Fibroblast of pulmonary artery (primary cell): ENCODE data around the gene ROR1.
"Not testable (repeated sequence)": the region's sequence is repeated elsewhere in the genome, so short reads cannot be mapped to it uniquely, and the experiment has no call there.

ENCODE experiments used
- DNase-seq: peaks from one replicate; pipeline ENCODE4 v3.0.0-alpha.2; 2010; ENCODE audit warnings: low read depth
- H3K4me3 ChIP-seq: replicated peaks from 2 replicates; pipeline ENCODE4 v1.5.1; 2011; ENCODE audit warnings: low read depth, mild to moderate bottlenecking, control low read depth, low read length, moderate library complexity
- TF ChIP-seq, protein P1 (sequence below): IDR thresholded peaks from 2 replicates; pipeline ENCODE4 v1.5.1; 2011; ENCODE audit warnings: mild to moderate bottlenecking, control low read depth, low read length, inconsistent platforms; ENCODE audit errors: missing control alignments

ROR1 gene

DNA sequence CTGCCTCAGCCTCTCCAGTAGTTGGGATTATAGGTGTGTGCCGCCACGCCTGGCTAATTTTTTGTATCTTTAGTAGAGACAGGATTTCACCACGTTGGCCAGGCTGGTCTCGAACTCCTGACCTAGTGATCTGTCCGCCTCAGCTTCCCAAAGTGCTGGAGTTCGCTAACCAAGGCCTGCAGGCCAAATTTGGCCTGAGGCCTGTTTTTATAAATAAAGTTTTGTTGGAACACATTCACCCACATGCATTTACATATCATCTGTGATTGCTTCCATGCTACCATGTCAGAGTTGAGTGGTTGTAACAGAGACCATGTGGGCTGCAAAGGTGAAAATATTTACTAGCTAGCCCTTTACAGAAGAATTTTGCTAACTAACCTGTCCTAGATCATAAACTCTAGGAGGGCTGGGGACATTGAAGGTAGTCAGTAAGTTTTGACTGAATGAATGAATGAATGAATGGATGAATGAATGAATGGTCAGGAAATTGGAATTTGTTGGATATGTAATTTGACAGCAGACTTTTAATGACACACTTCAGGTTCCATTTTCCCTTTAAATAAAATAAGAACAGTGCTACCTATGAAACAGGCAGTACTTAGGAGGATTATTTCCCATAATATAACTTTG is 38.4 kb downstream of the ROR1 start:
- TF ChIP-seq, protein P1, sequence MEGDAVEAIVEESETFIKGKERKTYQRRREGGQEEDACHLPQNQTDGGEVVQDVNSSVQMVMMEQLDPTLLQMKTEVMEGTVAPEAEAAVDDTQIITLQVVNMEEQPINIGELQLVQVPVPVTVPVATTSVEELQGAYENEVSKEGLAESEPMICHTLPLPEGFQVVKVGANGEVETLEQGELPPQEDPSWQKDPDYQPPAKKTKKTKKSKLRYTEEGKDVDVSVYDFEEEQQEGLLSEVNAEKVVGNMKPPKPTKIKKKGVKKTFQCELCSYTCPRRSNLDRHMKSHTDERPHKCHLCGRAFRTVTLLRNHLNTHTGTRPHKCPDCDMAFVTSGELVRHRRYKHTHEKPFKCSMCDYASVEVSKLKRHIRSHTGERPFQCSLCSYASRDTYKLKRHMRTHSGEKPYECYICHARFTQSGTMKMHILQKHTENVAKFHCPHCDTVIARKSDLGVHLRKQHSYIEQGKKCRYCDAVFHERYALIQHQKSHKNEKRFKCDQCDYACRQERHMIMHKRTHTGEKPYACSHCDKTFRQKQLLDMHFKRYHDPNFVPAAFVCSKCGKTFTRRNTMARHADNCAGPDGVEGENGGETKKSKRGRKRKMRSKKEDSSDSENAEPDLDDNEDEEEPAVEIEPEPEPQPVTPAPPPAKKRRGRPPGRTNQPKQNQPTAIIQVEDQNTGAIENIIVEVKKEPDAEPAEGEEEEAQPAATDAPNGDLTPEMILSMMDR, result no peak
- no peak for DNase-seq
- H3K4me3 ChIP-seq, result no peak overlapping the region

DNA sequence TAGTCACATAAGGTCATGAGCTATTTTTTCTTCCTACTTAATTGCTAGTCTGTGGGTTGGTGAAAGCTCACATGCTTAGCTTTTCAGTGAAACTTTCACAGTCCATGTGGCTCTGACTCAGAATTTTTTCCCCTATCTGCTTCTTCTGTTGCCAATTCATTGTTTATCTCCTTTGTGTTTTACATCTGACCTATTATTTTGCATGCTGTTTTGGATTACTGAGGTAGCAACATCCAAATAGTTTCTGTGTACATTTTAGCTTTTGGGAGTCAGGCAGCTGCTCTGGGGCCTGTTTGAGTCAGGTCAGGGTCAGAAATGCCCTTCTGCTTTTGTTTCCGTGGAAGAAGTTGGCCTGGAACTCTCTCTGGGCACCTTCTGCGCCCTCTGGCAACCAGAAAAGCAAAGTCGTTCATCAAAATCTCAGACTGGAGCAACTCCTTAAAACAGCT is 40.0 kb downstream of the ROR1 start:
- no peak overlapping the region for H3K4me3 ChIP-seq
- TF ChIP-seq, protein P1, result no peak
- DNase-seq, result peak; percentile 85

DNA sequence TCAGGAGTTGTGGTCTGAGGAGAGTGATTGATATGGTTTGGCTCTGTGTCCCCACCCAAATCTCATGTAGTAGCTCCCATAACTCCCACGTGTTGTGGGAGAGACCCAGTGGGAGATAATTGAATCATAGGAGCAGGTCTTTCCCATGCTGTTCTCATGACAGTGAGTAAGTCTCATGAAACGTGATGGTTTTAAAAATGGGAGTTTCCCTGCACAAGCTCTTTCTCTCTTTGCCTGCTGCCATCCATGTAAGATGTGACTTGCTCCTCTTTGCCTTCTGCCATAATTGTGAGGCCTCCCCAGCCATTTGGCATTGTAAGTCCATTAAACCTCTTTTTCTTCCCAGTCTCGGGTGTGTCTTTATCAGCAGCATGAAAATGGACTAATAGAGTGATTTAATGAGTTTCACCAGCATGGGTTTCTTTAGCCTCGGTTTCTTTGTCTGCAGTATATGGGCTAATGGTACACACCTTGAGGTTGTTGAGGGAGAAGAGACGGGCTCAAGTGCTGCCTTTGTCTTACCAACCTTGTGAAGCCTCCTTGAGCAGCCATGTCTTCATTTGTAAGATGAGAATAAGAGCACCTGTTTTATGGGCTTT is 42.5 kb downstream of the ROR1 start:
- H3K4me3 ChIP-seq, result not testable (repeated sequence)

DNA sequence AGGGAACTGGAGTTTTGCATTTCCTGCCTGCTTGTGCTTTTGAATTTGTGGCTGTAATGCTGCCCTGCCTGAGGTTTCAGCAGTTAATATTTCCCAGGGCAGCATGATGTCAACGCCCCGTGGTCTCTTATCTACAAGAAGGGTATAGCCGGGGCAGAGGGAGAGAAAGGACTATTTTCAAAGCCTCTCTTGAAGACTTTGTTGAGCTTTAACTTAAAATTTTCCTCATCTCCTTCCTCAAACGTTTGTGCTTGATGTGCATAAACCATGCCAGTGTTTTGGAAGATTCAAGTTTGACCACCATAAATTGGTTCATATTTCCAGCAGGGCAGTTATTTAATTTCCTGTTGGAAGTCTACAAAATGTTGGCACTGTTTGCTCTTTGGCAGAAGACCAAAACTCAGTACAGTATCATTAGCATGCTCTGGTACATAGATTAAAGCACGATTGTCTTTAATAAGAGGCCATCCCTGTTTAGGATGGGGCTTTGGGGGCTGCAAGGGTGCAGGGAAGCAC is 43.4 kb downstream of the ROR1 start:
- TF ChIP-seq, protein P1, result no peak
- no peak overlapping the region for H3K4me3 ChIP-seq
- peak; percentile 66 for DNase-seq

More for the DNA sequence above, 42.5 kb downstream of the ROR1 start:
- DNase-seq, result not testable (repeated sequence)

DNA sequence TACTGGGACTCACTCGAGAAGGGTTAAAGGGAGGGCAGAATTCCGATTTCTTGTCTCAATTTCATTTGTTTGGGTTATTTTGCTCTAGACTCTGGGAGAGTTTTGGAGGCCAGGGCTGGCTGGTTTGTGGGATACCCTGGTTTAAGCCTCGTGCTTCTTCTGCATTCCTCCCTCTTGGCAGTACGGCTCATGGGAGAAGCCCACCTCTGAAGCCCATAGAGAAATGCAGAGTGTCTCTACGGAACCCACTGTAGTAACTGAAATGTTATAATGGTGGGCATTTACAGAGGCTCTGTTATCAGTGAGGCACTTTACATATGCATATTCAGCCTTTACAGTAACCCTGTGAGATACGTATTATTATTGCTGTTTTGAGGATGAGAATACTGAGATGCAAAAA is 43.9 kb downstream of the ROR1 start:
- TF ChIP-seq, protein P1, result no peak
- no peak for DNase-seq
- no peak overlapping the region for H3K4me3 ChIP-seq

DNA sequence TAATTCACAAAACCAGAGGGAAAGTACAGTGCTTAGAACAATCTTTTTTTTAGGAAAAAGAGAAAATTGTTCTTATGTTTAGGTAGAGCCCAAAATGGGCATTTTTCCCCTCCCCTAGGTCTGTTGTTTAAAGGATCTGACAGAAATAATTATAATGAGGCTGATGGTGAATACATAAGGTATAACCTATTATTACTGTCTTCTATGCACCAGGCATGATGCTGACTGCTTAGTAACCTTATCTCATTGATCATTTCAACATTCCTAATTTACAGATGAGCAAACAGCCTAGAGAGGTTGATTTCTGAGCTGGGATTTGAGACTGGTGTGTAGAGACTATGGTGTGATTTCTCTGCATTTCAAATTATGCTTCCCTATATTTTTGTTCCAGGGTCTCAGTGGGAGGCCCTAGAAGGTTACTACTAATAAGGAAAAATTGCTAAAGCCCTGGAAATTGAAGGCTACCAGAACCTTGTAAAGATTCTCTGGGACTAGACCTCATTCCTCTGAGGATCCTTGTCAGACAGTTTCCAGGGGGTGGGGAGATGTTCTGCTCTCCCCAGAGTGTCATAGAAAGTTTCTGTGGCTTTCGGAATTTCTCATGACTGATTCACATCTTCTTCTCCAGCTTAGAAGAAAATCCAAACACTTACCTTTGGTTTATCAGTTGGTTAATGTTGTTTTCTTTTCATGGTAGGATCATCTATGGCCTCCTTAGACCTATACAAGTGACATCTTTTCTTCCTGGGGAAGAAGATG is 44.9 kb downstream of the ROR1 start:
- TF ChIP-seq, protein P1, result no peak
- no peak for DNase-seq
- no peak overlapping the region for H3K4me3 ChIP-seq

DNA sequence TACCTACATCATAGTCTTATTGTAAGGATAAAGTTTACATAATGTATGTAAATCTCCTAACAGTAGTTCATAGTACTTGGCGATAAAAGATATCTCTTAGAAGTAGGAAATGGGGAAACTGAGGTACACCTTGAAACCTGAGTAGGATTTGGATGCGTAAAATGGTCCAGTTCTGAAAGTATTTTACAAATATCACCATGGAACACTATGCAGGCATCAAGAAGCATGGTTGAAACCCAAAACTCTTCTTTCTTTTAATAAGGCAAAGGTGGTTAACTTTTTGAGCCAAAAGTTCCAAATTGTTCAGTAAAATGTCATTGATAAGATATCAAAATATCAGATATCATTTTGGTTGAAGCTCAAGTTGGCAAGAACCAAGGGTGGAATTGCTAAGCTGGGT is 46.0 kb downstream of the ROR1 start:
- DNase-seq, result no peak
- H3K4me3 ChIP-seq, result no peak overlapping the region
- TF ChIP-seq, protein P1, result no peak
